ENCODE results near the gene EXOC1.

EXOC1 gene

DNA sequence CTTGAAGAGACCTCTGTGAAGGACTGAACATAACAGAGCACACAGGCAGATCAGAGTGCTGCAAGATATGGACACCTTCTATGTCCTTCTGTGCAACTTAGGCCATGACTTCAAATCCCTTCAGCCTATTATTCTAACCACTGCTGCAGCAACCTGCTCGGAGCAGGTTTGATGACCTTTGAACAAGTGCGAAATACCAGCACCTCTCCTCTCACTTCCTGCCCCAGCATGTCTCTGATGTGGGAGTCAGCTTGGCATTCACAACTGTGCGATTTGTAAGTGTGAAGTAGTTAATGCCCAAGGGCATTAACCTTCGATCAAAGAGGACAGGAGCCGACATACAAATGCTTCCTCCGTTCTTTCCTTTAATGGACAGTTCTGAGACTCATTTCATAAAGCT lies 1.6 kb upstream of the EXOC1 start:
- DNase-seq (ENCODE audit: low read depth), result no peak

DNA sequence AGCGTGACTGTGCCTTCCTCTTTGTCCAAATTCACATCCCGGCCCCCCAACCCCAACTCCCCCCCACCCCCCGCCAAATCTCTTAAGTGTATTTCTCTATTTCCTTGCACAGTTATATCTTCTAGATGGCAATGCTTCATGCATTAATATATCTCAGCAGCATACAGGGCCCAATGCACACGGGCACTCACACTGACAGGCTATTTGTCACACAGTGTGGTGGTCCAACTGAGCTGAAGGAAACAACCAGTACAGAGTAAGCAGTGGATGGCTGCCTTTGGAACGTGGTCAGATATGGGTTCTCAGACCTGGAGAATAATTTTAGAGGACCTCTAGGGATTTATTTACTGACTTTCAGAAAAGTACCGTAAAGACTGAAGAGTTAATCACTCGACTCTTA lies 681 bp downstream of the EXOC1 start:
- no peak for DNase-seq (ENCODE audit: low read depth)

DNA sequence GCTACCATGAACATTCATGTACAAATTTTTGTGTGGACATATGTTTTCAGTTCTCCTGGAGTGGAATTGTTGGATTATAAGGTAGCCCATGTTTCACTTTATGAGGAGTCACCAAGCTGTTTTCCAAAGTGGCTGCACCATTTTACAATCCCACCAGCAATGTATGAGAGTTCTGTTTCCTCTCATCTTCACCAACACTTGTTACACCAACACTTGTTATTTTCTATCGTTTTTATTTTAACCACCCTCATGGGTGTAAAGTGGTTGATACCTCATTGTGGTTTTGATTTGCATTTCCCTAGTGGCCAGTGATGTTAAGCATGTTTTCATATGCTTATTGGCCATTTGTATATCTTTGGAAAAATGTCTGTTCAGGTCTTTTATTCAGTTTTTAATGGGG lies 4.1 kb downstream of the EXOC1 start:
- no peak for DNase-seq (ENCODE audit: low read depth)

DNA sequence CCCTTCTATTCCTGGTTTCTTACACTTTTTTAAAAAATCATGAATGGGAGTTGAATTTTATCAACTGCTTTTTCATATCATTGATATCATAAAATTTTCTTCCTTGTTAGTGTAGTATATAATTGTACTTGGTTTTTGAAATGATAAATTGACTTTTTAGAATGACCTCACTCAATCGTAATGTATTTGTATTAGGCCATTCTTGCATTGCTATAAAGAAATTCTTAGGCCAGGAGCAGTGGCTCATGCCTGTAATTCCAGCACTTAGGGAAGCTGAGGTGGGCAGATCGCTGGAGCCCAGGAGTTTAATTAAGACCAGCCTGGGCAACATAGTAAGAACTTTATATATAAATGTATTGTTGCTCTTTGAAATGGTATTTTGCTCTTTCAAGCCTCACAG lies 6.3 kb downstream of the EXOC1 start:
- DNase-seq (ENCODE audit: low read depth), result no peak

DNA sequence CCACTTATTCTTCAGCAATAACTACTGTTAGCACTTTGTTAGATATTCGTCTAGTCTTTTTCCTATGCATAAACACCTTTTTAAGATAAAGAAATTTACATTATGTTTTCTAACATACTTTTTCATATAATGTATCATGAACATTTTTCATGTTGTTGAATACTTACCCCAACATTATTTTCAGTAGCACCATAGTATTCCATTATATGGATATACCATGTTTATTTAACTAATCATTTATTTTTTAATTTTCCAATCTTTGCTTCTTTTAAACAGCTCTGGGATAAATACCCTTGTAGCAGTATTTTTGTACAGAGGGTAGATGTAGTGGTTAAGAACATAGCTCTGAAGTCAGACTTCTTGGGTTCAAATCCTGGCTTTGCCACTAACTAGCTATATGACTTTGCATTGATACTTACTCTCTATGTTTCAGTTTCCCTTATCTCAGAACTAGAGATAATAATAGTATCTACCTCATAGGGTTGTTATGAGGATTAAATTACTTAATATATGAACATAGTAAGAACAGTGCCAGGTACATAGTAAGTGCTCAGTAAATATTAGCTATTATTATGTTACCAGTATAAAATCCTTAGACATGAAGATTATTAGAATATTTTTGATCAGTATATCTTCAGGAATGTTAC lies 11.3 kb downstream of the EXOC1 start:
- no peak for DNase-seq (ENCODE audit: low read depth)

DNA sequence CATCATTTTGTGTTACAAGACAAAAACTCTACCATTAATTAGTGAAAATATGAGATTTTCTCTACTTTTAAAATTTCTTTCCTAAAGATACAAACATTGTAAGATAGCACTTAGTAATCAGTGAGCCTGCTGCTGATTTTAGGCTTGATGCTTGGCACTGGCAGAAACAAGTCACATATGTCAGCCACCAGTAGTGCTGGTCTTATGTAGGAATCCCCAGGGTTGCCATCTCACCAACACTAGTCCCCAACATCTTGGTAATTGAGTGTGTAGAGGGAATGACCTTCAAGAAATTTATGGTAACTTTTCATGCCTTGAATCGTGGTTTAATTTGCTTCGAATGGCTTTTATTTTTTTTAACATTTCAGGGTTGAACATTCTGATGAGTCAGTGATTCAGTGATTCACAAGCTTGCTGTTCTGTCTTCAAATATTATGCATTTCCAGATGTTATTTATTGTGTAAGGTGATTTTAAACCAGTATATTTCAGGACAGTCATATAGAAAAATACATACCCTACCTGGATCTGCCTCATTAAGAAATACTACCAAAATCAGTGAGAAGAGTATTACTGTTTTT lies 11.9 kb downstream of the EXOC1 start:
- no peak for DNase-seq (ENCODE audit: low read depth)

DNA sequence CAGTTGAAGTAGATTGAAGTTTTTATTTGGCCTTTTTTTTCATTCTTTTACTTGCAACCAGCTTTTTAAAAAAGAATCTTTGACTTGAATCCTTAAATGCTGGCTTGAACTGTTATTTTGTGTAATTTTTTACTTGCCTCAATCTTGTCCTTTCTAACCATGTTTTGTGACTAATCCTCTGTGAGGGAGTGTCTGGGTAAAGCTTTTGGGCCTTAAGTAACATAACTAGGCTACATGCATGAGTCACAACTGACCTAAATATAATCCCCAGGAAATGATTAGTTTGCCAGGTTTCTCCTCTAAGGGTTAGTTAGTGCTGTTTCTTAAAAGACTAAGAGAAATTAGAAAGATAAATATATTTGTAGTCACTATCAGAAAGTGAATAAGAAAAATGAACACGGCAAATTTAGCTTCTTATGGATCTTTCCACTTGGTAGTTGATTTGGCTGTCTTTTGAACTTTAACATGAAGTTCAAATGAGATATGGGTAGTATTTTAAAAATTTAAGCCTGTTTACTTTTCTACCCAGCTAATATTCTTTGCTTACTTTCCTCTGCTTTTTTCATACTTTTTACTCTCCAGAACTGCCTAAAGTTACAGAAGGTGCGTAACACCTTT lies 13.0 kb downstream of the EXOC1 start:
- no peak for DNase-seq (ENCODE audit: low read depth)

DNA sequence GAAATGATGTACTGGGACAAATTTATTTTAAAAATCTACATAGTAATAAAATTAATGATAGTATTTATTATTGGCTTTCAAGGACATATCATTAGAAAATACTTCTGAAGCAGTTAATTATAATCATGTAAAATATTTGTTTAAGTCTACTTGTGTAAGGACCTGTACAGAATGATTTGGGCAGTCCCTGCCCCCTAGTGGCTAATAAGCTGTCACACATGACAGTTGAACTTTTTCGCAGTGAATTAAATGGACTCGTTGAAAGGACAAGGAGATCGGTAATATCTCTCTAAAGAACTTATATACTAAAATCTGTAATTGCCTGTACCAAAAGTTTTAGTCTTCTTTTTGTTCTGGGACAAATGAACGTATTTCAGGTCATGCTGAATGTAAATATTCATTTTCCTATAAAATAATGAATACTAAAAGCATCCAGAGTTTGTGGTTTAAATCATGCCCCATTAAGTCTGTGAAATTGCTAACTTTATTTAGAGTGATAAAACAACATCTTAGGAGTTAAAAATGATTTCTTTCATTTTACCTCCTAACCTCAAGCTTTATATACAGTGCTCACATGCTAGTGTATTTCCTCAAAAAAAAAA lies 13.6 kb downstream of the EXOC1 start:
- DNase-seq (ENCODE audit: low read depth), result no peak

DNA sequence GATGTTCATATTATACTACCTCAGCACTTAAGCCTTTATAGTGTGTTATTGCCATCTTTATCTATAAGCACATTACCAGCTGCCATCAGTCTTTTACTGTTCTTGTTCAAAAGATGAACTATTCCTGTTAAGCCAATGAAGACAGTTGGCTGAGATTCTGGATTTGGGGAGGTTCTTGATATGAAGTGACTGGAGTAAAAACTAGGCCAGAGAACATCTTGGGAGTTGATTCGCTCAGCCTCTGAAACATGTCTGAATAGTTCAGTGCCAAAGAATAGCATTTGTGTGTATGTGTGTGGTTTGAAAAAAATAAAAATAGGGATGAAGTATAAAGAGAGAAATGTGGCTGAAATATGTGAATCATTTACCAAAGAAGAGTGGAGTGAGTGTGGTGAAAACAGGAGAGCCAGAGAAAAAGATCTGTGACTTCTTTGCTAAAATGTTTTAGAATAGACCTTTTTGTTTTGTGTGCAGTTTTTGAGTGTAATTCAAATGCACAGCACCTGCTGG lies 15.2 kb downstream of the EXOC1 start:
- no peak for DNase-seq (ENCODE audit: low read depth)

DNA sequence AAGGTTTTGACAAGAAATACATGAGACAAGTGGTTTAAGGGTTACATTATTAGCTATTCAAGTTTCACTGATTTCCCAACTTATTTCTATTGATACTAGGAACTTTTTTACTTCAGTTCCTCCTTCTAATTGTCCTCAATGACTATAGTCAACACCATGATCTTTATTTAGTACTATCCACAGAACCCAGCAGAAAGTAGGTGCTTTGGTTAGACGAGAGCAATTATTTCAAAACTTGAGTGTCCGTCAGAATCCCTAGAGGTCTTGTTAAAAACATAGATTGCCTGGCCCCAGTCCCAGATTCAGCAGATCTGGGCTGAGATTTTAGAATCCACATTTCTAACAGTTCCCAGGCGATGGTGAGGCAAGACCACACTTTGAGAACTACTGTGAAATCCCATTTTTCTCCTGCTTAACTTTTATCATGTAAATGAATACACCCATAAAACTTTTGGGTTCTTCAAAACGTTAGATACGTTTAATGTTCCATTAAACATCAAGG lies 17.9 kb downstream of the EXOC1 start:
- DNase-seq (ENCODE audit: low read depth), result no peak

DNA sequence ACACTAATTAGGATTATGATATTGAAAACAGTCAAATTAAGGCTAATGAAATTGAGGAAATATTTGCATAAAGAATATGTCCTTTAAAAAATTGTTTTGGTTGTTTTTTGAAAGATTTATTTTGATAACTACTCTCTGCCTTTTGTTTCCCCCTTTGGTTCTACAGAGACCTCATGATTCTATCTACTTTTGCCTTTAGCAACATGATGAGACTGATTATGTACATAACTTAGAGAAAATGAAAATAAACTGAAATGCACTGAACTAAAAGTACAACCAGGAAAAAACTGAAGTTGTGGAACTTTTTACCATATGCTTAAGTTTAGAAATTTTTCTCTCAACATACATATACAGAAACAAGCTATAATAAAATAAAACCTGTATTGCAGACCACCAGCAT lies 21.4 kb downstream of the EXOC1 start:
- DNase-seq (ENCODE audit: low read depth), result no peak

DNA sequence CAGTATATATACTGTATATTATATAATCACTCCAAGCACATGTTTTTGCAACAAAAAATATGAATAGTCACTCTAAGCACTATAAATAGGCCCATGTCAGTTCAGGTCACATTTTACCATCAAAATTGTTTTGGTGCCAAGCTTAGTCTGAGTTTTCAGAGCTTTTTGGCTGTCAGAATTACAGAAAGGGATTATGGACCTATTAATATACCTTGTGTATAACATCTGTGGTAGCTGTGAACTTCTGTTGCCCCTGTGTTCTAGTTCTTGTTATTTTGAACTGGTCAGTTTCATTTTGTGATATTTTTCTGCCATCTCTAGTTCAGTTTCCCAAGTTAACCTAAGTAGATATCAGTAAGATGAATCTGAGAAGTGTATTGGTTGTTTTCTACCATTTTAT lies 22.9 kb downstream of the EXOC1 start:
- DNase-seq (ENCODE audit: low read depth), result no peak

DNA sequence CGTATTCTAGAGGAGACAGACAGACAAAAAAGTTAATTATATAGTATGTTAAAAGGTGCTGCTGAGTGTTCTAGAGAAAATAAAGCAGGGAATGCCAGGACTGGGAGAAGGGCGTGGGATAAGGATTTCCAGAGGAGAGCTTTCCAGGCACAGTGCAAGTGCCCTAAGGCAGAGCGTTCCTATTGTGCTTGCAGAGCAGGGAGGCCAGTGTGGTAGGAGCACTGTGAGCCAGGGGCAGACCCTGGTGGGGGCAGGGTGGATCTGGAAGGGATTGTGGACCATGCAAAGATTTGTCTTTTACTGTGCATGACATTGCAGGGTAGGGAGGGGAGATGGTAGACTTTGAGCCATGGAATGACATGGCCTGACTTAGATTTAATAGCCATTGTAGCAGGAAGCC lies 25.8 kb downstream of the EXOC1 start:
- no peak for DNase-seq (ENCODE audit: low read depth)

DNA sequence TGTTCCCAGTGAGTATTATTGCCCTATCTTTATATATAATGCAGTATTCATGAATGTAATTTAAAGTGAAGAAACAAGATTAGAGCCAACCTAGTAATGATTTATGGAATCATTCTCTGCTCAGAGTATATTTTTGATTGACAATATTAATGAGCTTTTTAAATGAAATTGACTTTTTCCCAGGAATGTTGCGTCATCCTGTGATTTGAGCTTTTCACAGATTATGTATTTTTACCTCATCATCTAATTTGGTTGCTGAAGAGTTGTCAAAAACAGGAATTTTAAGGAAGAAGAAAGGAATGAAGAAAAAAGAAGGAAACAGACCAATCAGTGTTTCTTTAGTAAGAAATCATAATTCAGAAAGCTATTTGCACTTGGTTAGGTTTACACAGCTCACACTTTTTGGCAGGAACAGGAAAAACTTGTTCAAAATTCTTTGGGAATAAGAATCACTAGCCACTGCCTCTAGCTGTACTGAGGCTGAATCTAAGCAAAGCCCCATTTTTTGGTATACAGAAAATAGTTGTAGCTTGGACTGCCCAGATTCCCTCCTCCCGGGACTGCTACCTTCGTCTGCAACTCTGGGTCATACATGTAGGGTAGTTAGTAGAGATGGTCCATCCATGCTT lies 27.3 kb downstream of the EXOC1 start:
- DNase-seq (ENCODE audit: low read depth), result no peak

DNA sequence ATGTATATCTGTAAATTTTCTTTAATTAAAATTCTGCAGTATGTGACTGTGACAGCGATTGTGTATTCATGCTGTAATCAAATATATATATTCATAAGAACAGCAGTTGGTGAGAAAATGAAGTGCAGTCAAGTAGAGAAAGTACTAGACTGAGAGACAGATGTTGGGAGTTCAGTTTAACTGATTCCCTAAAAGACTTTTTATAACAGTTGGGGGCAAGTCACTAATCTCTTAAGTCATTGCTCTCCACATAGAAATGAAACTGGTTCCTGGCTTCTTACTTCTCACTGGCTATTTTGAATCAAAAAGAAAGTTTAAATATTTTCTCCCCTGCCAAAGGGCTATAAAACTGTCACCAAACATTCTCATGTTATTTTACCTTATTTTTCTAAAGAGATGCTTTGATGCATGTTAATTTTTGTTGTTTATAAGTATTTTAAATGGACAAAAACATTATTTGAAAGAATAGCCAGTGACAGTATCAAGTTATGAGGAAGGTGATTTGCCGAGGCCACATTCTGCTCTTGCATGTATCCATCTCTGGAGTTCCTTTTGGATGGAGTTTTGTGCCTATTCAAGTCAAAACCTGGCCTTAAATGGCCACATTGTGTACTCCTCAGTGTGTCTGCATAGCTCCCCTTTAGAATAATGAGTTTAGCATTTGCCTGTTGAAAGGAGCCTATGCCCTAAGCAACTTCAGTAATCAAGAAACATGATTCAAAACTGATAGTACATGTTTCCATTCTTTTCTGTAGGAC lies 30.8 kb downstream of the EXOC1 start:
- no peak for DNase-seq (ENCODE audit: low read depth)

DNA sequence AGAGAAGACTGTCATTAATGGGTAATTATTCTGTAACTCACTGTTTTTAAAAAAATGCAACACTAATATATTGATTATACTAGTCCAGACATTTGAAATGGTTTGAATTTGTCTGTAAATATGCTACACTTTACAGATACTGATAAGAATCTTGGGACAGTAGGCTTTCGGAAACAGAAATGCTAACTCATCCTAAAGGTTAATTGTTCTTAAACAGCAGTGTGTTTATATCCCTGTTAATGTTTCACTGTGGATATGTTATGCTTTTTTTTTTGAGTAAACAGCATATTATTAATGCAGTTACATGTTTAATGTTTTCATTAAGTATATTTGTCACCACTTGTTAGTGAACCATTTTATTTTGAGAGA lies 31.4 kb downstream of the EXOC1 start:
- no peak for DNase-seq (ENCODE audit: low read depth)

DNA sequence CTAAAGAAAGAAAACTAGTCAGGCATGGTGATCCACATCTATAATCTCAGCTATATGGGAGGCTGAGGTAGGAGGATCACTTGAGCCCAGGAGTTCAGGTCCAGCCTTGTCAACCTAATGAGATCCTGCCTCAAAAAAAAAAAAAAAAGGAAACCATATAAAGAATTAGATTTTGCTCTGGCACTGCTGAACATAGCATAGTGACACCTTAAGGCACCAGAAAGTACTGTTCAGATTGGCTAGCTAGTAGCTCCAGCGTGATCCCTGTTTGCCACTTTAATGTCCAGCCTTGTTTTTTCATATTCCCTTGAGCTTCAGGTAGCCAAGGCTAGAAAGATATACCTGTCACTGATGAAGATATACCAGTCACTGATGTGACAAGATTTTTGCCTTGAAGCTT lies 34.1 kb downstream of the EXOC1 start:
- DNase-seq (ENCODE audit: low read depth), result no peak

DNA sequence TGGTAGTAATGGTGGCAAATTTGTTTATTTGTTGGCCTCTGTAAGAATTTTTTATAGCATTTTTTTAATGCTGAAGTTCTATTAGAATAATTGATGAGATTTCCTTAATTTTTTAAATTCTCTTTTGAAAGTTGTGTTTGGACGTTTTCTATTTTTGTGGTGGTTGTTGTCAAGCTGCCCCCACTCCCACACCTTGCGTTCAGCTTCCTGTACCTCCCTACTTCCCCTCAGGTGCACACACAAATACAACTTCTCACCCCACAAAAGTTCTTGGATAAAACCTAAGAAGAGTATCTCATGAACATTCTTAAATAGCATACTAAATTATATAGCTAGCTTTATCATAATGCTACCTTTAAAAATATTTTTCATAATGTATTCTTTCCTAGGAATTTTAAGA lies 38.7 kb downstream of the EXOC1 start:
- no peak for DNase-seq (ENCODE audit: low read depth)

DNA sequence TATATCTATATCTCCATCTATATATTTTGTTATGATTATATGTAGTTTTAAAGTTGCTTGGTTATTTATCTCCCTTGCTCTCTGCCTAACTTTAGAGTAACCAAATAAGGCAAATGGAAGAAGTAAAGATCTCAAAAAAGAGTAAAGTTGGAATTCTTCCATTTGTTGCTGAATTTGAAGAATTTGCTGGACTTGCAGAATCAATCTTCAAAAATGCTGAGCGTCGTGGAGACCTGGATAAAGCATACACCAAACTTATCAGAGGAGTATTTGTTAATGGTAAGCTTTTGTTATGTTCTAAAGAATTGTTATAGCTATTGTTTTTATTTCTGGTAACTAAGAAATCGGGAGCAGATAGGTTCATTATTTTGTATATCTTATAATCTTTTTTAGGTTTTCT lies 43.2 kb downstream of the EXOC1 start:
- DNase-seq (ENCODE audit: low read depth), result no peak

DNA sequence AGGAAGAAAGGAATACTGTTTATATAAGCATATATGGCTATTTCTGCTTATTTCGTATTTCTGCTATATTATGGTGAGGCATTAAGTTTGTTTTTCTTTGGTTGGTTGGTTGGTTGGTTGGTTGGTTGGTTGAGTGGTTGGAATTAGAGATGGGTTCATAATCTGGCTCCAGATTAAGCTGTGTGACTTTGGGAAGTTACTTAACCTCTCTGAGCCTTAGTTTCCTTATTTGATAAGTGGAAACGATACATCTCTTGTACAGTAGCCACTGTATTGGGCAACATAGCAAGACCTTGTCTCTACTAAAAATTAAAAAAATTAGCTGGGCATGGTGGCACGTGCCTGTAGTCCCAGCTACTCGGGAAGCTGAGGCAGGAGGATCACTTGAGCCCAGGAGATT lies 49.2 kb downstream of the EXOC1 start:
- no peak for DNase-seq (ENCODE audit: low read depth)

DNA sequence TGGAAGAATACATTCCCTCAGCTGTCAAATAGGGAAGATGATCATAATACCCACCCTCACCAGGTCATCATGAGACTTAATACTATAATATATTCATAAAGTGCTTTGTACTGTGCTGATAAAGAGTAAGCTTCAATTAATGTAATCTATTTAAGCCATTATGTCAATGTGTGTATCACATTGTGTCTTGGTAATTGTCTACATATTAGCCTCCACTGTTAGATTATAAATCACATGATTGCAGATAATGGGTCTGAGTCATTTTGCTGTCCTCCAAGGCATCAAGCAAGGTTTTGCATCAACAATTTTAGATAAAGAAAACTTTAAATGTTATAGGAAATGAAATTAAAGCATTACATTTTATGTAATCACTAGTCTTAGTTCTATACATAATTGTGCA lies 50.1 kb downstream of the EXOC1 start:
- DNase-seq (ENCODE audit: low read depth), result no peak

DNA sequence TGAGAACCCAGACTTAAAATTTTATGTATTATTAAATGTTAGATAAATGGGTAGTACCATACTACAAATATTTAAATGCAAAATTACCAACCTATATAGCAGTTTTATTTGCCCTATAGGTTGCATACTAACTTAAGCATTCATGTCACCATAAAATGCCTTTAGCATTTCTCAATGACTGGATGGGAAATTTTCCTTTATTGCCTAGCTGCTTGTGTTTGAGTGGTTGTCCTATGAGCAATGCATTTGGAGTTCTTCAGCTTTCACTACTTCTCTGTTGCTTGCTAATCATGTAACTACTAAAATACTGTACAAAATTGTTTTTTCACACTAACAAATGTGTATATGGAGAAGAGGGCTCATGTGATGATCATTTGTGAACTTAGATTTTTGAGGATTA lies 51.1 kb downstream of the EXOC1 start:
- no peak for DNase-seq (ENCODE audit: low read depth)

Measured in T follicular helper cell (primary cell).